Retinal pigment epithelial cell (primary cell): ENCODE measurements around the gene OSCP1.

Experiments
- DNase-seq: peaks from one replicate; pipeline ENCODE4 v3.0.0-alpha.2; 2010; ENCODE audit warnings: low read depth
- H3K4me3 ChIP-seq: 2 replicates; pipeline ENCODE4 v1.5.1; 2011; ENCODE audit warnings: mild to moderate bottlenecking, low read length, control low read depth, moderate library complexity
- TF ChIP-seq, protein P1 (sequence below): conservative IDR thresholded peaks from 2 replicates; pipeline ENCODE4 v1.5.1; 2011; ENCODE audit warnings: low read depth, low read length, control low read depth, inconsistent platforms

The OSCP1 gene

DNA sequence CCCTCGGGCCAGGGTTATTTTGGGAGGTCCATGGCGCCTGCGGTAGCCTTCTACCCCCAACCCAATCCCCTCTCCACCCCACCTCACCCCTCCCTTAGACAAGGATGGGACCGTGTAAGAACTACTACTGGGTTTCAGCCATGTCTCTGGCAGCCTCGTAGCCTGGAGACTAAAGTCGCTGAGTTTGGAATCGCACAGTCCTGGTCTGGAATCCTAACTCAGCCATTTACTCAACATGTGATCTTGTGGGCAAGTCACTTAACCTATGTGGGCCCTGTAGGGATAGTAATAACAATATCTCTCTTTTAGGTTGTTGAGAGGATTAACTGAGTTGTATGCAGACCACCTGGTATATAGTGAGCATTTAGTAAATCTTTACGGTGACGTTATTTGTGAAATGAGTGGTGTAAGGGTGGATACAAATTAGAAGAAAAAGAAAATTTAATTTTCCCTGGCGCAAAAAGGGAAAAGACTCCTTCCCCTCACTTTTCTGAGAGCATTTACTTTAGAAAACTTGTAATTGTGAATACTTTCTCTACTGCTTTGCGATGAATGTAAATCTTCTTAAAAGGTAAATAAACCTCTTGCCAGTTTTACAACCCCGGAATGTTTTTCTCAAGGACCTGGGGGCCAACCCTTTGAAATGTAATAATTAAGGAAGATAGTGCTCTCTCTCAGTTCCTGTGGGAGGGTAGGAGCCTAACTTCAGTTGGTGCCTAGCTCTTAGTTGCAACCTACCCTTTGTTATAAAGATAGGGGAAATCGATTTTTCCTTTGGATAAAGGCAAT lies 14.5 kb upstream of the OSCP1 start:
- TF ChIP-seq, protein P1, sequence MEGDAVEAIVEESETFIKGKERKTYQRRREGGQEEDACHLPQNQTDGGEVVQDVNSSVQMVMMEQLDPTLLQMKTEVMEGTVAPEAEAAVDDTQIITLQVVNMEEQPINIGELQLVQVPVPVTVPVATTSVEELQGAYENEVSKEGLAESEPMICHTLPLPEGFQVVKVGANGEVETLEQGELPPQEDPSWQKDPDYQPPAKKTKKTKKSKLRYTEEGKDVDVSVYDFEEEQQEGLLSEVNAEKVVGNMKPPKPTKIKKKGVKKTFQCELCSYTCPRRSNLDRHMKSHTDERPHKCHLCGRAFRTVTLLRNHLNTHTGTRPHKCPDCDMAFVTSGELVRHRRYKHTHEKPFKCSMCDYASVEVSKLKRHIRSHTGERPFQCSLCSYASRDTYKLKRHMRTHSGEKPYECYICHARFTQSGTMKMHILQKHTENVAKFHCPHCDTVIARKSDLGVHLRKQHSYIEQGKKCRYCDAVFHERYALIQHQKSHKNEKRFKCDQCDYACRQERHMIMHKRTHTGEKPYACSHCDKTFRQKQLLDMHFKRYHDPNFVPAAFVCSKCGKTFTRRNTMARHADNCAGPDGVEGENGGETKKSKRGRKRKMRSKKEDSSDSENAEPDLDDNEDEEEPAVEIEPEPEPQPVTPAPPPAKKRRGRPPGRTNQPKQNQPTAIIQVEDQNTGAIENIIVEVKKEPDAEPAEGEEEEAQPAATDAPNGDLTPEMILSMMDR: no peak
- peak; percentile 14 for DNase-seq
- H3K4me3 ChIP-seq: peak overlapping the region; percentile 98

DNA sequence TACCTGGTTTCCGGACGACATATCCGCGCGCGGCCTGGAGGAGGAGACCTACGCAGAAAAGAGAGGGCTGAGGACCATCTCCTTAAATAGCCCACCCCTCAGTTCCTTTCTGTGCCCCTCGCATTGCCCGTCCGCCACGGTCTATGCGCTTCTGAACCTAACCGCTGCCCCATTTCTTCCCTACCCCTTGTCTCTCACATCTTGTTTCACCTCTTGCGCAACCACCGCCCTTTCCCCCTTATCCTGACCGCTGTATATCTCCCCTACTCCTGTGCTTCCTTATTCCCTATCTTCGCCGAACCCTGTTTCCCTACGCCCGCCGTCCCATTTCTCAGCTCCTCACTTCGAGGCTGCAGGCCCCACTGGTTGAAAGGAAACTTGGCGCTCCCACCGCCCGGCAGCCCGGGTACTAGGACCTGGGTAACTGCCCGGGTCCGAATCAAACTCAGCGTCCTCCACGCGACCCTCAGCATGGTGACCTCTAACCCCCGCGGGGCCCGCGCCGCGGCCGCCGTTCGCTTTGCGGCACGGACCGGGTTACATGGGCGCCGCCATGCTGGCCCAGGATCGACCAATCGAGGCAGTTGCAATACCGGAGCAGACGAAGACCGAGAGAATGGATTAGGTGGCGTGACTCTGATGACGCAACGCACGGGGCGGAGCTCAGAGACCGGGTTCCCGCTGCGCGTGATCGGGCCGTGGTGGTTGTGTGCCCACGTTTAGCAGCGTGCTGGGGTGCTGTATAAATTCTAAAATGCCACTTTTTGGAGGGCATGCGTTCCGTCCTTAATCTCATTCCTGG lies 13.8 kb upstream of the OSCP1 start, which contains the start of gene MRPS15:
Gene MRPS15, minus strand, starts transcription at position 582 of the 802 bp plus-strand sequence. Its CDS starts 109 bp downstream, at position 473.
- TF ChIP-seq, protein P1: no peak
- H3K4me3 ChIP-seq: peak within 1 kb of the TSS; percentile 98

DNA sequence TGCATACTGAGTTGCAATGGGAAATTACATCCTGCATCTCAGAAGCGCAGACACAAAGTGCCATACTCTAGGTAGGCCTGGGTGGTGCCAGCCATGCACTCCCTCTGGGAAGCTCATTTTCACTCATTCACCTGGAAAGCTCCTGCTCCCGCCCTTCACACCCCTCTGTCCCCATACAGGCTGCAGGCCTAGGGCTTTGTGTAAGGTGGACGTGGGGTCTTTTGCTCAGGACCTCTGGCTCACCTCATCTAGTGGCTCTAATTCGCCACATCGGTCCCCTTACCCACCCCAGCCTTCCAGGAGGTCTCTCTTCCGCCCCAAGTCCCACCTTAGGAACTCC lies 13.2 kb upstream of the OSCP1 start:
- TF ChIP-seq, protein P1: no peak
- DNase-seq: no peak
- H3K4me3 ChIP-seq: peak overlapping the region; percentile 98

More for the DNA sequence above, 13.8 kb upstream of the OSCP1 start, which contains the start of gene MRPS15:
- peak; percentile 87 for DNase-seq

DNA sequence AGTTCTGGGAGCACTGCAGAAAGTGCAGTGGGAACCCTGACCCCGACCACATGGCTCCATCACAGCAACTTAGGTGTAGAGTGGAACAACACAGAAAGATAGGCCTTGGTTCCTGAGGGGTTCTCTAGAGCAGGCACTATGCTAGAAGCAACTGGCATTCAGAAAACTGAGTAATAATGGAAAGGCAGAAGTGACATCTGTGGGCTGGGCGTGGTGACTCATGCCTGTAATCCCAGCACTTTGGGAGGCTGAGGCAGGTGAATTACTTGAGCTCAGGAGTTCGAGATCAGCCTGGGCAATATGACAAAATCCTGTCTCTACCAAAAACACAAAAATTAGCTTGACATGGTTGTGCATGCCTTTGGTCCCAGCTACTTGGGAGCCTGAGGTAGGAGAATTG lies 8.7 kb upstream of the OSCP1 start:
- TF ChIP-seq, protein P1: no peak
- DNase-seq: no peak
- no peak overlapping the region for H3K4me3 ChIP-seq

DNA sequence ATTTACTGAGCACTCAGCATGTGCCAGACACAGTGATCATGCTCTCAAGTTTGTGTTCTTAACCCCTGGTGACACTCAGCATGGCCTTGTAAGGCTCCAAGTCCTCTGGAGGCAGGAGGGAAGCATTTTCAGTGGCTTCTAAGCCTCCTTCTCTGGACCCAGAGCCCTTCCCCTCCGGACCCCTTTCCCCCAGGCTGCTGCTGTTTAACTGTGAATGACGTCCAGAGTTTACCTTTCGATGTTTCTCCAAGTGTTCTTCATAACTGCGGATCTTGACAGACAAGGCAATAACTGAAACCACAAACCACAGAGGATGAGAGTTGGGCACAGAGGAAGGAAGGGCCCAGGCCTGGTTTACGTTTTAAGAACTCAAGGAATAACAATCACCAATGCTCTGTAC lies 7.4 kb upstream of the OSCP1 start:
- no peak overlapping the region for H3K4me3 ChIP-seq
- TF ChIP-seq, protein P1: no peak
- DNase-seq: no peak

DNA sequence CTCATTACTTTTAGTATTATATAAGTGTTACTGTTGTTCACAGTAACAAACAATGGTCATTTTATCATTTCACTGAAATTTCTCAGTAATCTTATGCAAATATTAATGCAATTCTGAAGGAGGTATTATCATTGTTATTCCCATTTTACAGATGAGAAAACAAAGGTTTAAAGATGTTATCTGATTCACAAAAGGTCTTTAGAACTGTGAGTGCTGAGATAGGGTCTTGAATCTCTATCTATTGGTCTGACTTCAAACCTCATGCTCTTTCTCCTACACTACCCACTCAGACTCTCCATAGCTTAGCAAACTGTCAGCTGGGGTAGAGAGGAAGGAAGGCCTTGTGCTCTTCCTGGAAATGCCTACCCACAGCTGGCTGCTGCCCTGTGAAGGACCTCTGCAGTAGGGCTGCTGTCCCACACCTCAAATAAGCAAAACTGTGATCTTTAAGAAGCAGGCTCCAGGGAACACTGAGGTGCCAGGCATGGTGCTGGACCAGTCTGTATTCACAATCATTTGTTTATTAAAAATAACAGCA lies 6.2 kb upstream of the OSCP1 start:
- H3K4me3 ChIP-seq: no peak overlapping the region
- TF ChIP-seq, protein P1: no peak
- no peak for DNase-seq
